SHP77 (cell line): ENCODE data around the gene MTERF1.

Experiments used
- DNase-seq, 2 experiments: peaks; one replicate each; lab custom pipeline; 2025; lab: John Stamatoyannopoulos, UW

The MTERF1 gene

DNA sequence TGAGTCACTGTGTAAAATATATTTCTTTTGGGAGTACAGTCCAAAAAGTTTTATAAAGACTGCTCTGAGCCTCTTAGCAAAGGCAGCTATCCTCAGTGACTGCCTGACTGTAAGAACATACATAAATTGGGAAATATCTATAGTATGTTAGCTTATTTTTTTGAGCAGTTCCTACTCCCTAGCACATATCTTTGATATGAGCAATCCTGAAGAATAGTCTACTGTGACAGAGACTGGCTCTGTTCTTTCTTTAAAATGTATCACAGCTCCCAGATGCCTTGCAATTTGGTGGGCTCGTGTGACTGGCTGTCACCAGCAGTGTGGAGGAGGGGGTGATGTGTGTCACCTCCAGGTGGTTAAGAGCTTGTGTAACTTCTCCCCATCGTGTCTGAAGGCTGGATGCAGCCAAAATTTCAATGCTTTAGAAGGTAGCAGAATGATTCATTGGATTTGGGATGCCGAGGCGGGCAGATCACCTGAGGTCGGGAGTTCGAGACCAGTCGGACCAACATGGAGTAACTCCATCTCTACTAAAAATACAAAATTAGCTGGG is 47.9 kb downstream of the MTERF1 start:
- no peak for DNase-seq

DNA sequence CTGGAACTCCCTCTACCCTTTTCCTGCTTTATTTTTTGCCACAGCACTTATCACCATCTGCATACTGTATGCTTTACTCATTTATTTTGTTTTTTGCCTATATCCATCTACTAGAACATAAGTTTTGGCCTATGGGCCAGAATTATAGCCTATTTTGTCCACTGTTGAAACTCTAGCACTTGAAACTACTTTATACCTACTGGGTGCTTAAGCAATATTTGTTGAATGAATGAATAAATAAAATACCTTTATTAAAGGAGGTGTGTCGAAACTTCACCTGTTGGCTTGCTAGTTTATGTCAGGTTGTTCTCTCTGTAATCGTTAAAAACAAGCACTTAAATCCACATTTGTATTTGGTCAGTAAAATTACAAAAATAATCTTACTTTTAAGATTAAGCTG is 53.3 kb downstream of the MTERF1 start:
- no peak for DNase-seq

DNA sequence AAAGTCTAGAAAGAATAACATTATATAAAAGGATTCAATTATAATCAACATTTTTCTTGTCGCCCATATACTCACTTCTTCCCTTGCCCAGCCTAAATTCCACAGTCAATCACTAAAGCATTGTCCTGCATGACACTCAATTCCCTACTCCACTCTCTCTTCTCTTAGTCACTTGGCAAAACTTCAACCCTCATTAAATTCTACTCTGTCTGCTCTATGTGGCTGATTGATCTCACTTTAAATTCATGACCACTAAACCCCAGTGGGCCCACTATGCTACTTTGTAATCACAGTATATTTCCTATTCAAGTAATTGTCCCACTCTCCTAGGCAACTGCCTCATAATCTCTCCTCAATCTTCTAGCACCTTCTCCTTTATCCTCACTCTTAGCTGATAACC is 54.1 kb downstream of the MTERF1 start:
- no peak for DNase-seq

DNA sequence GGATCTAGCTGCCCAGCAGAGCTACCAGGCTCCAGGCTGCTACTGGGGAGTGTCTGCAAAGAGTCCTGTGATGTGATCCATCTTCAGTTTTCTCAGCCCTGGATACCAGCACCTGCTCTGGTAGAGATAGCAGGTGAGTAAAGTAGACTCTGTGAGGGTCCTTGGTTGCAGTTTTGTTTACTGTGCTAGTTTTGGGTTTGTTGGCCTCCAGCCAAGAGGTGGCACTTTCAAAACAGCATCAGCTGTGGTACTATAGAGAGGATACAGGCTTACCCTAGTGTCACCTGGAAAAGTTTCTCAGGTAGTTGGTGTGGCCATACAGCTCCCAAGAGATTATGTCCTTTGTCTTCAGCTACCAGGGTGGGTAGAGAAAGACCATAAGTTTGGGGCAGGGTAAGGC is 56.3 kb downstream of the MTERF1 start:
- no peak for DNase-seq
